ENCODE results near the gene RIMS3. TPM values are rescaled to one million over a fixed set of nuclear protein-coding genes. Genes with fewer than 3 reads are reported as not detected.

RIMS3 gene
- total RNA-seq, 1 donor from 2014 or later = 4.3 TPM

GRCh38 chr1:40692429-40692895, 27.0 kb upstream of the RIMS3 start:
- H3K9ac ChIP-seq (ENCODE audit: low read length) = peak overlapping the region; percentile 99
- DNase-seq (ENCODE audit: low read depth) = peak; percentile 4
- Mint-ChIP-seq H3K36me3 (ENCODE audit: low read depth, unreplicated experiment) (peaks cover 2% of the 10 kb centered on the region), H3K27me3 (ENCODE audit: low read depth, unreplicated experiment) (no peaks in the 10 kb centered on the region), H3K4me1 (ENCODE audit: low read depth, unreplicated experiment) (peaks cover 13% of the 10 kb centered on the region), H3K9me3 (ENCODE audit: unreplicated experiment) (no peaks in the 10 kb centered on the region), H3K27ac (ENCODE audit: unreplicated experiment) (peak overlapping the region; percentile 93), H3K4me3 (ENCODE audit: unreplicated experiment) (peak overlapping the region; percentile 93)
- H3K27ac ChIP-seq (ENCODE audit: low read depth, low read length) = peak overlapping the region; percentile 97
- H3K27me3 ChIP-seq (ENCODE audit: insufficient read depth, low read length) = no peaks in the 10 kb centered on the region
- peaks cover 81% of the 10 kb centered on the region for H3K79me2 ChIP-seq (ENCODE audit: insufficient read depth, low read length)
- peak overlapping the region; percentile 100 for H3K4me2 ChIP-seq (ENCODE audit: low read length)
- peaks cover 12% of the 10 kb centered on the region for H3K4me1 ChIP-seq (ENCODE audit: insufficient read depth, low read length)
- H2AFZ ChIP-seq (ENCODE audit: low read depth, low read length) = peak overlapping the region; percentile 89
- FAIRE-seq = no peak
- H3K36me3 ChIP-seq (ENCODE audit: insufficient read depth, low read length) = no peaks in the 10 kb centered on the region
- H4K20me1 ChIP-seq (ENCODE audit: insufficient read depth, low read length) = peaks cover 35% of the 10 kb centered on the region
- peak overlapping the region; percentile 90 for H3K4me3 ChIP-seq (ENCODE audit: insufficient read depth, low read depth, low read length)
- H3K9me3 ChIP-seq (ENCODE audit: insufficient read depth, low read depth, low read length) = no peaks in the 10 kb centered on the region
- TF ChIP-seq EZH2 (IDR thresholded peaks at IDR 0.05; ENCODE audit: insufficient read depth, low read length) (no peak), CTCF (IDR thresholded peaks at IDR 0.05; ENCODE audit: insufficient read depth, low read depth, low read length) (no peak)

GRCh38 chr1:40691538-40692428, 26.3 kb upstream of the RIMS3 start, which contains the start of gene NFYC:
Gene NFYC (plus strand): TSS chr1:40691704. CDS start chr1:40738844, 47,140 bp downstream.
- H3K4me3 ChIP-seq (ENCODE audit: insufficient read depth, low read depth, low read length) = peak within 1 kb of the TSS; percentile 90
- no peaks in the 10 kb centered on the region for H3K36me3 ChIP-seq (ENCODE audit: insufficient read depth, low read length)
- Mint-ChIP-seq H3K27me3 (ENCODE audit: low read depth, unreplicated experiment) (no peaks in the 10 kb centered on the region), H3K4me1 (ENCODE audit: low read depth, unreplicated experiment) (peaks cover 13% of the 10 kb centered on the region), H3K27ac (ENCODE audit: unreplicated experiment) (peak within 1 kb of the TSS; percentile 93), H3K4me3 (ENCODE audit: unreplicated experiment) (peak within 1 kb of the TSS; percentile 93), H3K9me3 (ENCODE audit: unreplicated experiment) (no peaks in the 10 kb centered on the region), H3K36me3 (ENCODE audit: low read depth, unreplicated experiment) (peaks cover 2% of the 10 kb centered on the region)
- peak within 1 kb of the TSS; percentile 89 for H2AFZ ChIP-seq (ENCODE audit: low read depth, low read length)
- peaks cover 28% of the 10 kb centered on the region for H4K20me1 ChIP-seq (ENCODE audit: insufficient read depth, low read length)
- H3K27ac ChIP-seq (ENCODE audit: low read depth, low read length) = peak within 1 kb of the TSS; percentile 97
- peak within 1 kb of the TSS; percentile 99 for H3K9ac ChIP-seq (ENCODE audit: low read length)
- peak within 1 kb of the TSS; percentile 100 for H3K4me2 ChIP-seq (ENCODE audit: low read length)
- H3K27me3 ChIP-seq (ENCODE audit: insufficient read depth, low read length) = no peaks in the 10 kb centered on the region
- peaks cover 12% of the 10 kb centered on the region for H3K4me1 ChIP-seq (ENCODE audit: insufficient read depth, low read length)
- DNase-seq (ENCODE audit: low read depth) (peak; percentile 90), FAIRE-seq (no peak)
- peaks cover 74% of the 10 kb centered on the region for H3K79me2 ChIP-seq (ENCODE audit: insufficient read depth, low read length)
- H3K9me3 ChIP-seq (ENCODE audit: insufficient read depth, low read depth, low read length) = no peaks in the 10 kb centered on the region
- TF ChIP-seq CTCF (IDR thresholded peaks at IDR 0.05; ENCODE audit: insufficient read depth, low read depth, low read length) (no peak), EZH2 (IDR thresholded peaks at IDR 0.05; ENCODE audit: insufficient read depth, low read length) (no peak)
